ENCODE measurements around the gene RUBCN.
"Not testable (repeated sequence)": the region's sequence is repeated elsewhere in the genome, so short reads cannot be mapped to it uniquely, and the experiment has no call there.

The RUBCN gene

GRCh38 chr3:197659701-197660100 lies 77.0 kb downstream of the RUBCN start:
- in situ Hi-C loops (cut with MboI; ENCODE audit: low sequenced_read_pairs), result not testable (repeated sequence)

- in situ Hi-C loops (cut with MboI; ENCODE audit: low sequenced_read_pairs), result not testable (repeated sequence)
Observed at GRCh38 chr3:197659144-197659543, 77.6 kb downstream of the RUBCN start.

GRCh38 chr3:197658706-197659105 lies 78.0 kb downstream of the RUBCN start:
- in situ Hi-C loops (cut with MboI; ENCODE audit: low sequenced_read_pairs), result not testable (repeated sequence)

GRCh38 chr3:197657541-197658292 lies 79.0 kb downstream of the RUBCN start:
- in situ Hi-C loops (cut with MboI; ENCODE audit: low sequenced_read_pairs), result not testable (repeated sequence)

DNA sequence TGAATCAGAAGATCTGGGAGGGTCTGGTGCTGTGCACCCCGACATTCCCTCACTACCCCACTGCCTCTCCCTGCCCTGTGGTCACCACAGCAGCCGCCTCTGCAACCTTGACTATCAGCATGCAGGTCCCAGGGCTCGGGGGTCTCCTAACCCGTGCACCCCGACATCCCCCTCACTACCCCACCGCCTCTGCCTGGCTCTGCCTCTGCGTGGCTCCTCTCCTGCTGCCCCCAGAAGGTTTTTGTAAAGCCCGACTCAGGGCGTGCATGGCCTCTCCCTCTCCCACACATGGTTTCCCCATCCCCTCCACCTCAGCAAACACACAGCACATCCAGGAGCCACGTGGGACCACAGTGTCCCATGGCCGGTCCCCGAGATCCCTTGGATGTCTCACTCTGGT lies 79.7 kb downstream of the RUBCN start:
- in situ Hi-C loops (cut with MboI; ENCODE audit: low sequenced_read_pairs), result not testable (repeated sequence)

- in situ Hi-C loops (cut with MboI; ENCODE audit: low sequenced_read_pairs), result not testable (repeated sequence)
Observed at GRCh38 chr3:197656129-197656528, 80.6 kb downstream of the RUBCN start.

DNA sequence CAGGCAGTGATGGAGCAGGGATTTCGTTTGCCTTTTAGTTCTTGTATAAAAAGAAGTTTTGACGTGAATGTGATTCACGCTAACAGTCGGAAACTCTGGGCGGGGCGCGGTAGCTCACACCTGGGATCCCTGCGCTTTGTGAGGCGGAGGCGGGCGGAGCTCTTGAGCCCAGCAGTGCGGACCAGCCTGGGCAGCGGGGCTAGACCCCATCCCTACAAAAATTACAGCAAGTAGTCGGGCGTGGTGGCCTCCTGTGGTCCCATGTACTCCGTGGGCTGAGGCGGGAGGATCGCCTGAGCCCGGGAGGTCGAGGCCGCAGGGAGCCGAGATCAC lies 81.7 kb downstream of the RUBCN start:
- in situ Hi-C loops (cut with MboI; ENCODE audit: low sequenced_read_pairs), result not testable (repeated sequence)

DNA sequence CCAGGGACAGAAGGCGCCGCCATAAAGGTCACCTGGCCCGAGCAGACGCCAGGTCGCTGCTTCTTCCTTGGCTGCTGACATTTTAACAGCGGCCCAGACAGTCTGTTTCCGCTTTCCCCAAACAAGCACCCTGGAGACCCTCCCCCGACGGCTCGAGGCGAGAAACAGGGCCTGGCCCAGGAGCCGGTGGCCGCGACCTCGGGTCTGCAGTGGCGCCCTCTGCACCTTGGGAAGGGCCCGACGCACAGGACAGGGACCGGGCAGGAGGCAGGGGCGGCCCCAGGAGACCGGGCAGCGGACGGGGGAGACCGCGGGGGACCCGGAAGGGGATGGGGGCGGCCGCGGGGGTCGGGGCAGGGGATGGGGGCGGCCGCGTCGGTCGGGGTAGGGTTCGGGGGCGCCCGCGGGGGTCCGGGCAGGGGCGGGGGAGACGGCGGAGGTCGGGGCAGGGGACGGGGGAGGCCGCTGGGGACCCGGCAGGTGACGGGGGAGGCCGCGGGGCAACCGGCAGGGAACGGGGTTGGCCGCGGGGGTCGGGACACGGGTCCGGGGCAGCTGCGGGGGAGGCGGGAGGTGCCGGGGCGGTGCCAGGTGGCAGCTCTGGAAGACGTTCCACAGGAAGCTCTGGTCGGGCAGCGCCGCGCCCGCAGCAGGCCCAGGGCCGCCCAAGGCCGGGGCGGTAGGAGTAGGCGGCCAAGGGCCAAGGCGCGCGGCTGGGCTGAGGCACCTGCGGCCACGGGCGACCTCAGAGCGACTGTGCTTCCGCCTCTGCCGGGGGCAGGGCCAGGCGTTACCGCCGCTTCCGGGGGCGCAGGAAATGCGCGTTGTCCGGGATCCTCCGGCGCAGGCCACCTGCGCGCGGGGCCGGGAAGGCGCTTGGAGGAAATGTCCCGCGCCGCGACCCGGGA lies 82.4 kb downstream of the RUBCN start:
- in situ Hi-C loops (cut with MboI; ENCODE audit: low sequenced_read_pairs), result not testable (repeated sequence)

GRCh38 chr3:197652860-197653259 lies 83.8 kb downstream of the RUBCN start:
- in situ Hi-C loops (cut with MboI; ENCODE audit: low sequenced_read_pairs), result not testable (repeated sequence)

DNA sequence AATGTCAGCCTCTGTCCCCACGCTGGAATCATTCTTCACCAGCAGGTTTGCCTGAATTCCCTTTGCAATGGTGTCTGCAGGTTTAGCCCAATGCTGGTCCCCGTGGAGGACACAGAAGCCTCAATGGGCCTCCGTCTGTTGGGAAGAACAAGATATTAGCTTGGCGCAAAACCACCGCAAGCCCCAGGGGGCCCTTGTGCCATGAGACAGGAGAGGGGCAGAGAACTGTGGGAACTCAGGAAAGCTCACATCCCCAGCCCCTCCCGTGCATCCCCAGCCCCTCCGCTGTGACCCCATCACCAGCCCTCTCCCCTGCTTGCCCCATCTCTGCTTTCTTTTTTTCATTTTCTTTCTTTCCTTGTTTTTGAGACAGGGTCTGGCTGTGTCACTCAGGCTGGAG lies 89.1 kb downstream of the RUBCN start:
- in situ Hi-C loops (cut with MboI; ENCODE audit: low sequenced_read_pairs), result not testable (repeated sequence)

DNA sequence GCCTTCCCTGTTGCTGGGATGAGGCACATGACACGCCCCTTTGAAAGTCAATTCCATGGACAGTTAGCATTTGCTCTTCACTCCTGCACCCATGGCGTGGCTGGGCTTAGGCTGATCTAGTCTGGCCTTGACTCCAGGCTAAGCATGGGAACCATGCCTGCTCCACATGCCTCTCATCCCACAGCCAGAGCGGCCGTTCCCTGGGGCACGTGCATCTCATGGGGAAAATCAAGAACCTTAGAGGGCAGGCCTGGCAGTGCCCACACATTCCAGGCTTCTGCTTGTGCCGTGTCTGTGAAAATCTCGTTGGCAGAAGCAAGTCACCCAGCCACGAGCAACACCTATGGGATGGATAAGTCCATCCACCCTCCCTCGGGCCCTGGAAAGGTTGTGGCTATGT lies 89.5 kb downstream of the RUBCN start:
- in situ Hi-C loops (cut with MboI; ENCODE audit: low sequenced_read_pairs), result not testable (repeated sequence)

DNA sequence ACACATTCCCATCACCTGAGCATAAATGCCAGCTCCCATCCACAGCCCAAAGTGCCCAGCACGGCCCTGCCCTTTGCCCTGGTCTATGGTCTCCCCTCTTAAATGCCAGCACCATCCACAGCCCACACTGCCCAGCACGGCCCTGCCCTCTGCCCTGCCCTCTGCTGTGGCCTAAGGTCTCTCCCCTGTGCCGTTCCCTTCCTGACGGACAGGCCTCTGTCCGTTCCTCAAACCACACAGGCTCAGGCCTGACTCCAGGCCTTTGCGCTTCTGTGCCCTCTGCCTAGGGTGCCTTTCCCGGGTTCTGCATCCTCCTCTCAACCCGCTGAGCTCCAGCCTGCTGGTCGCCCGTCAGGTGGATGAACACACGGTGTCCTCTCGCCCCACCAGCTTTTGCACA lies 90.4 kb downstream of the RUBCN start:
- in situ Hi-C loops (cut with MboI; ENCODE audit: low sequenced_read_pairs), result not testable (repeated sequence)

- in situ Hi-C loops (cut with MboI; ENCODE audit: low sequenced_read_pairs), result not testable (repeated sequence)
Observed at GRCh38 chr3:197637556-197637955, 99.1 kb downstream of the RUBCN start.

DNA sequence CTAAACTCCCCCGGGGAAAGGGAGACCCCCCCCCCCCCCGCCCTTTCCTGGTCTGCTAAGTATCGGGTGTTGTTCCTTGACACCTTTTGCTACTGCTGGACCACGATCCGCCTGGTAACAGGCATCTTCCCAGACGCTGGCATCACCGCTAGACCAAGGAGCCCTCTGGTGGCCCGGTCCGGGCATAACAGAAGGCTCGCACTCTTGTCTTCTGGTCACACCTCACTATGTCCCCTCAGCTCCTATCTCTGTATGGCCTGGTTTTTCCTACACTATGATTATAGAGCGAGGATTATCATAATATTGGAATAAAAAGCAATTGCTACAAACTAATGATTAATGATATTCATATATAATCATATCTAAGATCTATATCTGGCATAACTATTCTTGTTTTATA lies 104.7 kb downstream of the RUBCN start:
- in situ Hi-C loops (cut with MboI; ENCODE audit: low sequenced_read_pairs), result not testable (repeated sequence)

GRCh38 chr3:197630766-197631165 lies 105.9 kb downstream of the RUBCN start:
- in situ Hi-C loops (cut with MboI; ENCODE audit: low sequenced_read_pairs), result not testable (repeated sequence)

DNA sequence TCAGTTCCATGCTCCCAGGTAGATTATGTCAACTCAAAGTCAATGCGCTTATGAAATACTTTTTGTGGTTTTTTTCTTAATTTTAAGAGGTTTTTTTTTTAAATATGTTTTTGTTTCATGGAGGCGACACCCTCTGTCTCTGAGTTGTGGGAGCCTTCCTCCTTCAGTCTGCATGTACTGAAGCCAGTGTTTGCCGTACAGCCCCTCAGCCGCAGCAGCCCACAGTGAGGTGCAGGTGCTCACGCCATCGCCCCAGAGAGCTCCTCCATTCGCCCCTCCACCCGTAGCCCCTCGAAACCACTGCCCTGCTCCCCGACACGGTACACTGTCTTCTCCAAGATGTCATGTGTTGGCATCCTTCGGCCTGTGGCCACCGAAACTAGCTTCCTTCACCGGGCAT lies 107.4 kb downstream of the RUBCN start:
- in situ Hi-C loops (cut with MboI; ENCODE audit: low sequenced_read_pairs), result not testable (repeated sequence)

DNA sequence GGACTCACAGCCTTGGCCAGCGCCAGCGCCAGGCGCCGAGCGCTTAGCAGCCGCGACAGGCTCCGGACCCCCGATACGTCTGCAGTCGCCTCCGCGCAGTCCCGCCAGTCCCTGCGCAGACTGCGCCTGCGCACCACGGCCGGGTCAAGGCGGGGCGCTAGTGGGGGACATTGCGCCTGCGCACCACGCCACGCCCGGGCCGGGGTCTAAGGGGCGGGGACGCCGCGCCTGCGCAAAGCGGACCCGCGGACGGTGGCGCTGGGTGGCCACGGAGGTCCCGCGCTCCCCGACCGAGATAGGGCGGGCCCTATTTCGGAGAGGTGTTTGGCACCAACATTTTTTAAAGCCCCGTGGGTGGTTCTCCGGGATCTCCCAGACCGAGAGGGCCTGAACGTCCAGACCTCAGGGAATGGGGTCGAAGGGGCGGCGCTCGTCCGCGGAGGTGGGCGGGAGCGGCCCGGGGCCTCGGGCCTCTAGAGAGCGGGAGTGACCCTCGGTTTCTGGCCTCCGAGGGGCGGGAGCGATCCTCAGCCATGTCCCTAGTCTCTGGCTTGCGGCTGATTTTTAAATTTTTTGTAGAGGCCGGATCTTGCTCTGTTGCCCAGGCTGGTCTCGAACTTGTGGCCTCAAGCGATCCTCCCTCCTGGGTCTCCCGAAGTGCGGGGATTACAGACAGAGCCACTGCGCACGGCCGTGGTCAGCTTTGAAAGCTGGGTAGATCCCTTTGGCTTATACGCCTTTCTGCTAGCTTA lies 108.8 kb downstream of the RUBCN start:
- in situ Hi-C loops (cut with MboI; ENCODE audit: low sequenced_read_pairs), result not testable (repeated sequence)

DNA sequence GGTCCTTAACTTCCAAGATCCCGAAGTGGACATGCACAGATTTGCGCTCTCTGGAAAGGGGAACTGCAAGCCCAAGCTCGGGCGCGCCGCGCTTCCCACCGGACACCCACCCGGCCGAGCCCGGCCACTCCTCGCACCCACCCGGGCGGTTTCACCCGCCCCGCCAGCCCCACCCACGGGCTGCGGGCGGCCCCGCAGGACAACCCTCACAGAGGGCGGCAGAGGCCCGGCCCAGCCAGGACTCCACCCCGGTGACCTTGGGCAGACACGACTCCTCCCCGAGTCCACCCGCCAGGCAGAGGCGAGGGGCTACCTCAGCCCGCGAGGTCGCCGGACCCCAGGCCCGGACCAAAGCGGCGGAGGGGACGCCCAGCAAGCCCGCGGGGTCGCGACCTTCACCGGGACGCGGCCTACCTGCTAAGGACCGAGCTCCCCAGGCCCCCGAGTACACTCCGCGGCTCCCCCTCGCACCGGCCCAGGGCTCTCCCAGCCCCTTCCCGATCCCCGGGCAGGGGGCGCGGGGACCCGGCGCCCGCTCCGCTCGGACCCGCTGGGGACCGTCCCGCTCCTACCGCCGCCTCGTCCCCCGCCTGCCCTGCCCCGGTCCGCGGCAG lies 109.4 kb downstream of the RUBCN start:
- in situ Hi-C loops (cut with MboI; ENCODE audit: low sequenced_read_pairs), result not testable (repeated sequence)

DNA sequence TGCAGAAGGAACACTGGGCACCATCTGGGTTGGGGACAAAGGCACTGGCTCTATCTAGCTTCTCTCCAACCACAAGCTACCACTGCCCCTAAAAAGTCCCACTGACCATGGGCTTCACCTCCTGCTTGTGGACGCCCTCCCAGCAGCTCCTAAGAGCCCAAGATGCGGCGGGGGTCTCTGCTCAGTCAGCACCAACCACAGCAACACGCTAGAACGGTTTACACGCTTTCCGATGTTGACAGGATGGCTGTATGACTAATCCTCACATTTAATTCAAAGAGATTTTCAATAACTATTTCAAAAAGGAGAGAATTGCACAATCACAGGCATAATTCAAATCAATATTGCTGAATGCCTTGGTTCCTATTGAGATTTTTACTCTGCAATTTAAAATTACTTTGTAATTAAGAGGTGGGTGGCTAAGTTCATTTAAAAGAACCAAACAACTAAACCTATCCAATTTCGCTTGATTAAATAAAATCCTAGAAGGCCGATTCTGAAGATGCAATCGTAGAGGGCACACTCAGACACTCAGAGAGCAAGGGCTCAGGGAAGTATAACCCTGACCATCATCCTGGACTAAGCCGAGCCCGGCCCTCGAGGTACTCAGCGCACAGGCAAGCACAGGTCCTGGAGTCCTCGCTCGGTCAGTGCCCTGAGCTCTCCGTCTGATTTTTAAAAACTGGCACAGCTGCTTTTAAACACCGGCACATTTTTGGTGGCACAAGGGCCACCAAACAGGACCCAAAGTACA lies 110.1 kb downstream of the RUBCN start:
- in situ Hi-C loops (cut with MboI; ENCODE audit: low sequenced_read_pairs), result not testable (repeated sequence)

DNA sequence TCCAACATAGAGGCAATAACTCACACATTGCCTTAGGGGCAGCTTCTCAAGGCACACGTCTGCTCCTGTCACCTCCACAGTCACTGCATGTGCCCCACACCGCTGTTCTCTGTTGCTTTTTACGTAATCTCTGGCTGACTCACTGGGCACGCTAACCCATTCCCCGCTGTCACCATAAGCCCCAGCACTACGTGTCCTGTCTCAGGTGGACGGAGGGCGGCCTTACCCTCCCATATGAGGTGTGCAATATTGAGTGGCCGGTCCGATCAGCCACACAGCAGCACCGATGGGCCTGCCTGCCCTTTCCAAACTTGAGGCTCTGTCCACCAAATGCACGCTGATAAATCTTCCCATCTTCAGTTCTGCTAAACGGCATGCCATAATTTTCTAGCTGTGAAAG lies 115.2 kb downstream of the RUBCN start:
- in situ Hi-C loops (cut with MboI; ENCODE audit: low sequenced_read_pairs), result not testable (repeated sequence)
